ENCODE results near the gene SLC22A14.
"Not testable (repeated sequence)": the region's sequence is repeated elsewhere in the genome, so short reads cannot be mapped to it uniquely, and the experiment has no call there.

SLC22A14 gene

GRCh38 chr3:38270606-38271005, 11.5 kb upstream of the SLC22A14 start:
- DNase-seq (ENCODE audit: low read depth in 2 of 2) = no peak

GRCh38 chr3:38271553-38271952, 10.5 kb upstream of the SLC22A14 start:
- DNase-seq (ENCODE audit: low read depth in 2 of 2) = no peak

- no peak for DNase-seq (ENCODE audit: low read depth in 2 of 2)
Observed at GRCh38 chr3:38274864-38275649, 7.0 kb upstream of the SLC22A14 start.

GRCh38 chr3:38275658-38276057, 6.4 kb upstream of the SLC22A14 start:
- DNase-seq (ENCODE audit: low read depth in 2 of 2) = no peak

- DNase-seq (ENCODE audit: low read depth in 2 of 2) = no peak
Observed at GRCh38 chr3:38276081-38276916, 5.8 kb upstream of the SLC22A14 start.

GRCh38 chr3:38276917-38277630, 5.0 kb upstream of the SLC22A14 start:
- no peak for DNase-seq (ENCODE audit: low read depth in 2 of 2)

- no peak for DNase-seq (ENCODE audit: low read depth in 2 of 2)
Observed at GRCh38 chr3:38278841-38279240, 3.3 kb upstream of the SLC22A14 start.

- DNase-seq (ENCODE audit: low read depth in 2 of 2) = peak; percentile 77 to 78
Observed at GRCh38 chr3:38283810-38284755, 2.0 kb downstream of the SLC22A14 start.

GRCh38 chr3:38284756-38285150, 2.7 kb downstream of the SLC22A14 start:
- no peak for DNase-seq (ENCODE audit: low read depth in 2 of 2)

- DNase-seq (ENCODE audit: low read depth in 2 of 2) = not testable (repeated sequence)
Observed at GRCh38 chr3:38289286-38290217, 7.5 kb downstream of the SLC22A14 start.

GRCh38 chr3:38297053-38297452, 15.0 kb downstream of the SLC22A14 start:
- not testable (repeated sequence) for DNase-seq (ENCODE audit: low read depth in 2 of 2)

GRCh38 chr3:38297537-38297936, 15.4 kb downstream of the SLC22A14 start:
- no peak for DNase-seq (ENCODE audit: low read depth in 2 of 2)

- DNase-seq (ENCODE audit: low read depth in 2 of 2) = no peak
Observed at GRCh38 chr3:38297947-38298711, 16.0 kb downstream of the SLC22A14 start.

- DNase-seq (ENCODE audit: low read depth in 2 of 2) = no peak
Observed at GRCh38 chr3:38306941-38307340, 24.8 kb downstream of the SLC22A14 start.

GRCh38 chr3:38307599-38307998, 25.5 kb downstream of the SLC22A14 start:
- DNase-seq (ENCODE audit: low read depth in 2 of 2) = no peak

GRCh38 chr3:38308456-38308855, 26.4 kb downstream of the SLC22A14 start:
- no peak for DNase-seq (ENCODE audit: low read depth in 2 of 2)

GRCh38 chr3:38311476-38311875, 29.4 kb downstream of the SLC22A14 start:
- DNase-seq (ENCODE audit: low read depth in 2 of 2) = no peak

GRCh38 chr3:38311941-38312340, 29.8 kb downstream of the SLC22A14 start:
- DNase-seq (ENCODE audit: low read depth in 2 of 2) = no peak

- DNase-seq (ENCODE audit: low read depth in 2 of 2) = no peak
Observed at GRCh38 chr3:38312356-38312755, 30.3 kb downstream of the SLC22A14 start.

All from fibroblast of skin of left quadriceps (primary cell).